Activated naive CD8-positive, alpha-beta T cell treated with anti-CD3 and anti-CD28 coated beads, Interleukin-2, amount 50 U/mL, for 24 hours (primary cell): ENCODE data around the gene INTS6L.
"Not testable (repeated sequence)": the region's sequence is repeated elsewhere in the genome, so short reads cannot be mapped to it uniquely, and the experiment has no call there.

Source experiments
- ATAC-seq: fragments of 150-1000 bp; cut with Tn5 transposase; one replicate; pipeline ENCODE4 v1.10.0; 2021
- DNase-seq: peaks from one replicate; pipeline ENCODE4 v3.0.0; 2021
- H3K27ac Mint-ChIP-seq: one replicate; pipeline ENCODE4 v1.8.0; 2021; ENCODE audit warnings: mild to moderate bottlenecking, mixed read lengths
- H3K27me3 Mint-ChIP-seq: one replicate; pipeline ENCODE4 v1.8.0; 2021; ENCODE audit warnings: mixed read lengths
- H3K36me3 Mint-ChIP-seq: one replicate; pipeline ENCODE4 v1.8.0; 2021; ENCODE audit warnings: low read depth, mixed read lengths
- H3K4me1 Mint-ChIP-seq: one replicate; pipeline ENCODE4 v1.8.0; 2021; ENCODE audit warnings: mixed read lengths
- H3K4me3 Mint-ChIP-seq: one replicate; pipeline ENCODE4 v1.8.0; 2021; ENCODE audit warnings: mild to moderate bottlenecking, moderate library complexity, mixed read lengths
- H3K9me3 Mint-ChIP-seq: one replicate; pipeline ENCODE4 v1.8.0; 2021; ENCODE audit warnings: mixed read lengths

The INTS6L gene

GRCh38 chrX:135605906-135606305, 85.4 kb downstream of the INTS6L start:
- no peaks in the 10 kb centered on the region for H3K9me3 Mint-ChIP-seq
- H3K4me3 Mint-ChIP-seq: no peak overlapping the region
- DNase-seq (no peak), ATAC-seq (no peak)
- H3K27ac Mint-ChIP-seq: no peak overlapping the region
- no peaks in the 10 kb centered on the region for H3K36me3 Mint-ChIP-seq
- peaks cover 10% of the 10 kb centered on the region for H3K27me3 Mint-ChIP-seq
- no peaks in the 10 kb centered on the region for H3K4me1 Mint-ChIP-seq

GRCh38 chrX:135624408-135625204, 104.1 kb downstream of the INTS6L start:
- not testable (repeated sequence) for H3K4me3 Mint-ChIP-seq, ATAC-seq, H3K27me3 Mint-ChIP-seq, DNase-seq, H3K9me3 Mint-ChIP-seq, H3K27ac Mint-ChIP-seq, H3K36me3 Mint-ChIP-seq, H3K4me1 Mint-ChIP-seq

- Mint-ChIP-seq H3K4me1 (no peaks in the 10 kb centered on the region), H3K9me3 (no peaks in the 10 kb centered on the region), H3K27ac (no peak overlapping the region), H3K36me3 (no peaks in the 10 kb centered on the region), H3K4me3 (no peak overlapping the region), H3K27me3 (no peaks in the 10 kb centered on the region)
- DNase-seq: no peak
- no peak for ATAC-seq
These were observed 105.5 kb downstream of the INTS6L start for GRCh38 chrX:135625995-135626394.

- no peak overlapping the region for H3K27ac Mint-ChIP-seq
- H3K4me3 Mint-ChIP-seq: no peak overlapping the region
- no peaks in the 10 kb centered on the region for H3K4me1 Mint-ChIP-seq
- H3K27me3 Mint-ChIP-seq: no peaks in the 10 kb centered on the region
- H3K36me3 Mint-ChIP-seq: no peaks in the 10 kb centered on the region
- ATAC-seq (no peak), DNase-seq (no peak)
- H3K9me3 Mint-ChIP-seq: no peaks in the 10 kb centered on the region
These were observed 108.9 kb downstream of the INTS6L start for GRCh38 chrX:135629342-135629741.
